Medulla oblongata (tissue), 1 donor: Measurements from ENCODE around the gene CCNB1IP1.
"Not testable (repeated sequence)": the region's sequence is repeated elsewhere in the genome, so short reads cannot be mapped to it uniquely, and the experiment has no call there.

Source experiments
- DNase-seq: peaks from one replicate; pipeline ENCODE4 v3.0.0-alpha.2; 2015; ENCODE audit errors: extremely low spot score

The CCNB1IP1 gene

GRCh38 chr14:20332788-20333493, at the start of gene CCNB1IP1:
Gene CCNB1IP1, minus strand, starts transcription at chr14:20333279. Its CDS starts 16,756 bp downstream, at chr14:20316523.
- peak; percentile 92 for DNase-seq

- DNase-seq = no peak
Measured at GRCh38 chr14:20382526-20382925, 49.4 kb upstream of the CCNB1IP1 start.

- no peak for DNase-seq
Measured at GRCh38 chr14:20381341-20381740, 48.3 kb upstream of the CCNB1IP1 start.

DNA sequence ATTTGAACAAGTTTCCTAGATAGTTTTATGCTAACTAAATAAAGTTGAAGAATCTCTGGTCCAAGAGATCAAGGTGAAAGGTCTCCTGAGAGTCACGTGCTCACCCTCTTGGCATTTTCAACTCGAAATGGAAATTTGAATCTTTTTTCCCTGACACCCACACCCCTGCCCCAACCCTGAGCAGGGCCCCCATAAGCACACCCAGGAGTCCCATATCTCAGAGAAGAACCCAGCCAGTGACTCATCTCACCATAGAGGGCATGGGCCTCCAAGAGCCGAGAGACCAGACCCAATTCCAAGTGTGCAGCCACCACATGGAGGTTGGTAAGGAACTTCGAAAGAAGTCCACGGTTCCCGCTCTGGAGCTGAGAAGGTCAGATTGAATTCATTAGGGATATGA, 47.6 kb upstream of the CCNB1IP1 start:
- DNase-seq = no peak

DNA sequence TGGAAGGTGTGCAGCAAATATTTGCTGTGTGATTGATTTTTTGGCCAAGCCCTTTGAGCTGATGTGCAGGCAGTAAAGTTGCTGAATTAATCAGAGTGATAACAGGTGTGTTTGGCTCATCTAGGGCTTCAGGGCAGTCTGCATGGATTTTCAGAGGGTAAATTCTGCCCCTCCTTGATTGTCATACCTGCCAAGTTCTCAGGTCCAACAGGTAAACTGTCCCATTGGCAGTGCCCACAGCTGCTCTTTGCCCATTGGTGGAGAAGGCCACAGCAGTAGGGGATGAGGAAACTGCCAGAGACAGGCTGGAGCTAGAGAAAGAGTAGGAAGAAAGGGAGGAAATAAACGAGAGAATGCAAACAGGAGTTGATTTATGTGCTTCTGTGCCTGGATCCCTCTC, 46.7 kb upstream of the CCNB1IP1 start:
- no peak for DNase-seq

DNA sequence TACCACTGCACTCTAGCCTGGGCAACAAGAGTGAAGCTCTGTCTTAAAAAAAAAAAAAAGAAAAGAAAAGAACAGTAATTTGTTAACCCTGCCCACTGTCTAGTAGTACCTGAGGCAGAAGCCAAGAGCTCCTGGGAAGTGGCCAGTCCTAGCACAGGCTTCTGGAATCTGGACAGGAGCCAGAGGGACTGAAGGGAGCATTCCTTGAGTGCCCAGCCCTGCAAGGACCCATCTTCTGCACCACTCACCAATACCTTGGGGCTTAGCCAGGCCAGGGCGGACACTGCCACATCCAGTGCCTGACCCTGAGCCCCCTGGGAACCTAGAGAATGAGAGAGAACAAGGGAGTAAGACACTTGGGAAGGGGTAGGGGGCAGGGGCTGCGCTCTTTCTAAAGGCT, 44.1 kb upstream of the CCNB1IP1 start:
- DNase-seq = no peak

- DNase-seq = no peak
Measured at GRCh38 chr14:20376071-20376588, 43.1 kb upstream of the CCNB1IP1 start.

- DNase-seq = no peak
Measured at GRCh38 chr14:20375471-20375870, 42.4 kb upstream of the CCNB1IP1 start.

DNA sequence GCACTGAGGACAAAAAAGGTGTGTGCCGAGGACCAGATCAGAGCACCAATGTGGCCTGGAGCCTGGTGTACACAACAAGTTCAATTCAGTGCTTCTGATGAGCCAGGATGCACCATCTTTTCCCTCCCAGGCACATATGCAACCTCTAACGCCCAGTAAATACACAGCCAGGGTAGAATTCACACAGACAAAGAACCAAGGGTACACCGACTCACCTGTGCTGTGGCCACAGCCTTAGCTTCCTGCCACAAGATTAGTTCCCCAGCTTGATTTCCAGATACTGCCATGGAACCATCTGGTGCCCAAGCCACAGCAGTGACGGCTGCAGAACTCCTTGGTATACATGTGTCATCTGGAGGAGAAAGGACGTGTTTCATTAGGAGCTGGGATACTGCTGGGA, 39.7 kb upstream of the CCNB1IP1 start:
- DNase-seq = no peak

DNA sequence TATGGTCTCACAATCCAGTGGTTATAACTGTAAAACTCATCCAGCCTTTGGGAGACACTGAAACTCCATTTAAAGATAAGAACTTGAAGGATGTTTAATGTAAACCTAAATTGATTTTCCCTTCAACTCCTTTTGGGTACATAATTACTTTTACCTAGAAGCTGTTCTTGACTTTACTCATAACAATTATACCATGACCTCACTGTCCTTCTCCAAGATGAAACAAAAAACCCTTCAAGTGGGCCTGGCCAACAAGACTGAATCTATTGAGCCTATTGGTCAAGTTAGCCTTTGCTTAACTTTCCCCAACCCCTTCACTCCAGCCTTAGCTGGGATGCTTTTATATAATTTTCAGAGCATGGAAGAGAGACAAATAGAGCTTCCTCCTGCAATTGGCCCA, 32.8 kb upstream of the CCNB1IP1 start:
- DNase-seq = no peak

DNA sequence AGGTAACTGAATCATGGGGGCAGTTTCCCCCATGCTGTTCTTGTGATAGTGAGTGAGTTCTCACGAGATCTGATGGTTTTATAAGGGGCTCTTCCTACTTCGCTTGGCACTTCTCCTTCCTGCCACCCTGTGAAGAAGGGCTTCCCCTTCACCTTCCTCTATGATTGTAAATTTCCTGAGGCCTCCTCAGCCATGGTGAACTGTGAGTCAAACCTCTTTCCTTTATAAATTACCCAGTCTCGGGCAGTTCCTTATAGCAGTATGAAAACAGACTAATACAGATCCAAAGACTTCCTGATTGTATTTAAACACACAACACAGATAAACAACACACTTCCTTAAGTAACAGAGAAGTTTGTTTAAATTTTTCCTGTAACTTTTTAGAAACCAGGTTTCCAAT, 25.4 kb upstream of the CCNB1IP1 start:
- DNase-seq = not testable (repeated sequence)

GRCh38 chr14:20356422-20356821, 23.3 kb upstream of the CCNB1IP1 start:
- no peak for DNase-seq

GRCh38 chr14:20350860-20351259, 17.8 kb upstream of the CCNB1IP1 start:
- DNase-seq = no peak

GRCh38 chr14:20350282-20350681, 17.2 kb upstream of the CCNB1IP1 start:
- no peak for DNase-seq

- no peak for DNase-seq
Measured at GRCh38 chr14:20347747-20348146, 14.7 kb upstream of the CCNB1IP1 start.

DNA sequence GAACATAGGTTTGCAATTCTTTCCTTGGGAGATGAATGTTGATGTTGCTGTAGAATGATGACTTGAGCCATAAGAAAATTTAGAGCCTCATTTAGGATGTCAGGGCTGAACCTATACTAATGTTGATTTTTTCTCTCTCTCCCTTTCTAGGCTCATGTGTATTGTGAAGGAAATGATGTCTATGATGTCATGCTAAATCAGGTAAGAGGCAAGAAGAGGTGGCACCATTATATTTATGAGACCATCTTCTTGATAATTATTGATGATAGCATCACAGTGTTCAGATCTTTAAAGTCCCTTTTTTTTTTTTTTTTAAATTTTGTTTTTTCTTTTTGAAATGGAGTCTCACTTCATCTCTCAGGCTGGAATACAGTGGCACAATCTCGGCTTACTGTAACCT, 13.6 kb upstream of the CCNB1IP1 start:
- DNase-seq = no peak

GRCh38 chr14:20345366-20345765, 12.3 kb upstream of the CCNB1IP1 start:
- DNase-seq = no peak

- DNase-seq = no peak
Measured at GRCh38 chr14:20343862-20344220, 10.8 kb upstream of the CCNB1IP1 start.

GRCh38 chr14:20343092-20343861, 10.2 kb upstream of the CCNB1IP1 start, which contains the start of gene PARP2:
Gene PARP2, plus strand, starts transcription at chr14:20343635. Its CDS starts 7 bp downstream, at chr14:20343642.
- DNase-seq = peak; percentile 100

DNA sequence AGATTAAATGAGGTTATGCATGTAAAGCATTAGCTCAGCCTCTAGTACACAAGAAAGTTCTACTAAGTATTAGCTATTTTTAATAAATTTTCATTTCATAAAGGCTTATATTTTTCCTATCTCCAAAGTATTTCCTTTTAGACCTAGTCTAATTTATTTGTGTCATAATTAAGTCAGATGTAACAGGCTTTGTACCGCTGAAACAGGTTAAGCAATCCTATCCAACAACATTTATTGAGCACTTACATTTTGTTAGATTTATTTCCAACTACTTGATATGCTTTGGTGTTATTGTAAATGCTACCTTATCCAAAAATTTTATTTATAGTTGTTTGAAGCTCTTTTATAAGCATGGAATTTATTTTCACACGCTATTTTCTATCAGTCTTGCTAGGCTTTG, 8.6 kb upstream of the CCNB1IP1 start:
- DNase-seq = no peak

DNA sequence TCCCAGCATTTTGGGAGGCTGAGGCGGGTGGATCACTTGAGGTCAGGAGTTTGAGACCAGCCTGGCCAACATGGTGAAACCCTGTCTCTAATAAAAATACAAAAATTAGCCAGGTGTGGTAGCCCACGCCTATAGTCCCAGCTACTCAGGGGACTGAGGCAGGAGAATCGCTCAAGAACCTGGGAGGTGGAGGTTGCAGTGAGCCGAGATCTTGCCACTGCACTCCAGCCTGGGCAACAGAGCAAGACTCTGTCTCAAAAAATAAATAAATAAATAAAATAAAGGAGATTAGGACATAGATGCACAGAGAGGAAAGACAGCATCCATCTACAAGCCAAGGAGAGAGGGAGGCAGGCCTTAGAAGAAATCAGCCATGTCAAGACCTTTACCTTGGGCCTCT, 8.0 kb upstream of the CCNB1IP1 start:
- not testable (repeated sequence) for DNase-seq

- no peak for DNase-seq
Measured at GRCh38 chr14:20334017-20334416, 938 bp upstream of the CCNB1IP1 start.

- no peak for DNase-seq
Measured at GRCh38 chr14:20333494-20333841, 389 bp upstream of the CCNB1IP1 start.
